Right ventricle myocardium inferior (tissue), 1 donor: ENCODE data around the gene SLC38A5. TPM values are rescaled to one million over a fixed set of nuclear protein-coding genes. Genes with fewer than 3 reads are reported as not detected.
"Not testable (repeated sequence)": the region's sequence is repeated elsewhere in the genome, so short reads cannot be mapped to it uniquely, and the experiment has no call there.

Experiments
- ATAC-seq: fragments of 200-7000 bp; cut with Tn5 transposase; one replicate; pipeline ENCODE4 v1.9.1; 2020; ENCODE audit warnings: mild to moderate bottlenecking, moderate library complexity
- DNase-seq: peaks from one replicate; pipeline ENCODE4 v3.0.0; 2021; ENCODE audit errors: missing footprints
- intact Hi-C: fragments of 100-400 bp; cut with DNase I; formaldehyde crosslinking; loops from one replicate; pipeline ENCODE4 v1.11.0; 2022
- total RNA-seq: library from RNA; stranded (reverse); fragmentation: NEBNext Ultra II Directional; extraction: Animal tissue kit (Norgen Biotek cat#: 25700); gene quantifications from one replicate; pipeline ENCODE4 v1.2.1, GENCODE V29; 2021
- donor health status: DM: no; HTN: yes; CAD: no; lungs with severe emphysema.

SLC38A5 gene
- total RNA-seq, 1 donor from 2014 or later: 1.2 TPM

DNA sequence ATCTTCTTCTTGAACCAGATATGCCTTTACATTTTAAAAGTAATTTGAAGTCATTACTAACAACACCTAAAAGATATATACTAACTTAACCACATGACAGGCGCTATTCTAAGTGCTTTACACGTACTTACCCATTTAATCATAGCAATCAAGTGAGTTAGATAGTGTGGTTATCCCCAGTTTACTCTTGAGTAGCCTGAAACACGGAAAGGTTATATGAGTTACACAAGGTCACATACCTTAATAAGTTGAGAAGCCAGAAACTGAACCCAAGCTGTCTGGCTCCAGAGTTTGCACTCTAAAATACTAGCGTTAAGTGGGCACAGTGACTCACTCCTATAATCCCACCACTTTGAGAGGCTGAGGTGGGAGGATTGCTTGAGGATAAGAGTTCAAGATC, 39.9 kb downstream of the SLC38A5 start:
- intact Hi-C loops, ATAC-seq, DNase-seq: not testable (repeated sequence)

- ATAC-seq, intact Hi-C loops: not testable (repeated sequence)
Measured at GRCh38 chrX:48429606-48430005, 40.5 kb downstream of the SLC38A5 start.

GRCh38 chrX:48427027-48427716, 42.9 kb downstream of the SLC38A5 start:
- intact Hi-C loops, DNase-seq, ATAC-seq: not testable (repeated sequence)

More at GRCh38 chrX:48429606-48430005, 40.5 kb downstream of the SLC38A5 start:
- not testable (repeated sequence) for DNase-seq

DNA sequence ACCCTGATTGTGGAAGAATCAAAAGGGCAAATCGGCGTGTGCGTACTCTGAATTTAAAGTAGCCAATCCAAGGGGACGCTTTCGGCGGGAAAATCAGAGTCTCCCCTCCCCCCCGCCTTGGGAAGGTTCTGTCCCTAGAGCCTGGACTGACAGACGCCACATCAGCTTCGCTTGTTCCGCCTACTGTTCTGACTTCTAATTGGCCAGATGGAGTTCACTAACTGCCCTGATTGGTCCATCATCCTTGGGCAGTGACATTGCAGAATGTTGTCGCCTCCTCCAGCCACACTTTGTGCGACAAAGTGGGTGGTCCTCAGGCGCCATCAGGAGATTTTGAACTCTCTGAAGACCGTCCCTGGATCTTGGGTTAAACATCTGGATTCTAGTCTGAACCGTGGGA, 58.2 kb downstream of the SLC38A5 start, which contains the start of gene SSX4B:
Gene SSX4B, minus strand, starts transcription at position 101 of the 400 bp plus-strand sequence. CDS start 588 bp downstream, outside the sequence.
- intact Hi-C loops, ATAC-seq, DNase-seq: not testable (repeated sequence)

Other genes with a start within 250 kb of the SLC38A5 start
- not detected for gene SSX1, start 214.9 kb downstream of the SLC38A5 start, total RNA-seq
- not detected for gene SSX3, start 113.6 kb downstream of the SLC38A5 start, total RNA-seq
- not detected for gene SSX4, start 86.7 kb downstream of the SLC38A5 start, total RNA-seq
- not detected for gene SSX4B, start 58.3 kb downstream of the SLC38A5 start, total RNA-seq
- gene FTSJ1, start 5.9 kb upstream of the SLC38A5 start, total RNA-seq: 15.7 TPM
- 13.5 TPM for gene PORCN, start 38.7 kb upstream of the SLC38A5 start, total RNA-seq
- gene EBP, start 51.5 kb upstream of the SLC38A5 start, total RNA-seq: 54.1 TPM
- gene TBC1D25, start 69.5 kb upstream of the SLC38A5 start, total RNA-seq: 20.5 TPM
- gene RBM3, start 104.2 kb upstream of the SLC38A5 start, total RNA-seq: 113 TPM
- 170 TPM for gene WDR13, start 127.2 kb upstream of the SLC38A5 start, total RNA-seq
- 4.4 TPM for gene WAS, start 213.5 kb upstream of the SLC38A5 start, total RNA-seq
- 2.2 TPM for gene SUV39H1, start 226.5 kb upstream of the SLC38A5 start, total RNA-seq